HepG2 (cell line): ENCODE data around the gene IP6K1. TPM values are rescaled to one million over a fixed set of nuclear protein-coding genes. Genes with fewer than 3 reads are reported as not detected.

Experiments
- CBFB ChIP-seq: sonication (generic); formaldehyde crosslinking; IDR thresholded peaks from 2 replicates; pipeline ENCODE4 v1.4.0; 2020; ENCODE audit warnings: missing genetic modification reagents
- CSRNP2 ChIP-seq: sonication (generic); formaldehyde crosslinking; conservative IDR thresholded peaks from 2 replicates; pipeline ENCODE4 v1.8.0; 2022; ENCODE audit warnings: low read depth, missing genetic modification reagents
- ETS1 ChIP-seq: sonication (generic); formaldehyde crosslinking; IDR thresholded peaks from 2 replicates; pipeline ENCODE4 v1.4.0; 2020; ENCODE audit warnings: missing genetic modification reagents
- FOSL2 ChIP-seq: sonication (generic); formaldehyde crosslinking; IDR thresholded peaks from 2 replicates; pipeline ENCODE4 v1.4.0; 2020; ENCODE audit warnings: missing genetic modification reagents
- FOXA3 ChIP-seq: IDR thresholded peaks from 2 replicates; pipeline ENCODE4 v1.6.1; 2016; ENCODE audit warnings: missing genetic modification reagents, missing compliant biosample characterization
- GABPB1 ChIP-seq: IDR thresholded peaks from 2 replicates; pipeline ENCODE4 v1.6.1; 2016; ENCODE audit warnings: mild to moderate bottlenecking, missing genetic modification reagents, moderate library complexity, missing compliant biosample characterization
- HNF4A ChIP-seq: sonication (generic); formaldehyde crosslinking; IDR thresholded peaks from 2 replicates; pipeline ENCODE4 v1.4.0; 2020; ENCODE audit warnings: missing genetic modification reagents
- KAT7 ChIP-seq: IDR thresholded peaks from 2 replicates; pipeline ENCODE4 v1.6.1; 2018; ENCODE audit warnings: borderline replicate concordance, missing compliant biosample characterization
- LBX2 ChIP-seq: sonication (generic); formaldehyde crosslinking; IDR thresholded peaks from 2 replicates; pipeline ENCODE4 v1.5.0; 2020; ENCODE audit warnings: missing genetic modification reagents, mild to moderate bottlenecking, borderline replicate concordance
- MAF1 ChIP-seq: sonication (generic); formaldehyde crosslinking; IDR thresholded peaks from 2 replicates; pipeline ENCODE4 v1.5.0; 2020; ENCODE audit warnings: missing genetic modification reagents, borderline replicate concordance
- MIER2 ChIP-seq: IDR thresholded peaks from 2 replicates; pipeline ENCODE4 v1.6.1; 2016; ENCODE audit warnings: missing biosample characterization, missing genetic modification reagents
- PITX1 ChIP-seq: sonication (generic); formaldehyde crosslinking; IDR thresholded peaks from 2 replicates; pipeline ENCODE4 v1.5.1; 2020; ENCODE audit warnings: mild to moderate bottlenecking, missing genetic modification reagents
- PRMT3 ChIP-seq: sonication (generic); formaldehyde crosslinking; IDR thresholded peaks from 2 replicates; pipeline ENCODE4 v1.8.1; 2022; ENCODE audit warnings: low read depth, mild to moderate bottlenecking, moderate library complexity, missing genetic modification reagents, borderline replicate concordance
- SMAD1 ChIP-seq: sonication (generic); formaldehyde crosslinking; IDR thresholded peaks from 2 replicates; pipeline ENCODE4 v1.4.0; 2020; ENCODE audit warnings: missing genetic modification reagents, low read depth, mild to moderate bottlenecking, borderline replicate concordance
- SOX5 ChIP-seq: IDR thresholded peaks from 2 replicates; pipeline ENCODE4 v1.6.1; 2016; ENCODE audit warnings: borderline replicate concordance
- TAF1 ChIP-seq: sonication (generic); formaldehyde crosslinking; IDR thresholded peaks from 2 replicates; pipeline ENCODE4 v1.4.0; 2020; ENCODE audit warnings: missing genetic modification reagents
- TERF1 ChIP-seq: sonication (generic); formaldehyde crosslinking; IDR thresholded peaks from 2 replicates; pipeline ENCODE4 v1.8.0; 2022; ENCODE audit warnings: mild to moderate bottlenecking, missing genetic modification reagents, moderate library complexity
- YEATS2 ChIP-seq: sonication (generic); formaldehyde crosslinking; IDR thresholded peaks from 2 replicates; pipeline ENCODE4 v1.4.0; 2020; ENCODE audit warnings: missing genetic modification reagents, borderline replicate concordance
- ZBTB21 ChIP-seq: sonication (generic); formaldehyde crosslinking; IDR thresholded peaks from 2 replicates; pipeline ENCODE4 v1.4.0; 2020; ENCODE audit warnings: missing genetic modification reagents
- ZBTB7A ChIP-seq: sonication (generic); formaldehyde crosslinking; IDR thresholded peaks from 2 replicates; pipeline ENCODE4 v1.8.0; 2022; ENCODE audit warnings: mild to moderate bottlenecking, missing genetic modification reagents
- ZNF468 ChIP-seq: sonication (generic); formaldehyde crosslinking; IDR thresholded peaks from 2 replicates; pipeline ENCODE4 v1.8.0; 2022; ENCODE audit warnings: mild to moderate bottlenecking, moderate library complexity, missing genetic modification reagents
- ZNF724P ChIP-seq: sonication (generic); formaldehyde crosslinking; IDR thresholded peaks from 2 replicates; pipeline ENCODE4 v1.8.0; 2022; ENCODE audit warnings: missing genetic modification reagents, borderline replicate concordance
- ZNF780A ChIP-seq: sonication (generic); formaldehyde crosslinking; IDR thresholded peaks from 2 replicates; pipeline ENCODE4 v1.8.0; 2022; ENCODE audit warnings: mild to moderate bottlenecking, missing genetic modification reagents, moderate library complexity
- polyA plus RNA-seq, 8 experiments: library from polyadenylated mRNA; depleted of rRNA in 3 of 8; stranded (reverse) in 7 of 8; unstranded in 1 of 8; fragments of >200 nt; fragmentation: Illumina TruSeq in 4 of 8; extraction: Trizol in 4 of 8; gene quantifications; 2 replicates each; pipeline versions ENCODE4 v1.2.1 to v1.2.3, GENCODE V29; 2011 to 2016; ENCODE audit warnings: low read depth in 4 of 8, missing spikeins in 1 of 8, mixed read lengths in 1 of 8; ENCODE audit not compliant: insufficient read depth in 1 of 8
- total RNA-seq, 5 experiments: library from RNA; depleted of rRNA; stranded (reverse); fragments of >200 nt; fragmentation: Illumina TruSeq; extraction: Trizol; gene quantifications; 2 replicates each; pipeline ENCODE4 v1.2.3, GENCODE V29; 2016; ENCODE audit warnings: low read depth in 1 of 5

The IP6K1 gene
- total and polyA plus RNA-seq, 2 of the 13 experiments (the other 11 are each of a cell fraction or from before 2014, with no cell fraction given), result 17.7 to 29.7 TPM

- TF ChIP-seq TAF1 (CRISPR knock-in tag) (peak; percentile 63; the same call in 1 of the 2 replicates), FOXA3 (CRISPR knock-in tag) (peak; percentile 20; the same call in 1 of the 2 replicates), ZBTB7A (CRISPR knock-in tag) (no peak), PITX1 (CRISPR knock-in tag) (no peak), LBX2 (CRISPR knock-in tag) (peak; percentile 80; the same call in 1 of the 2 replicates), FOSL2 (no peak; the same call in 1 of the 2 replicates), CSRNP2 (CRISPR knock-in tag) (no peak; the same call in 1 of the 2 replicates), ZNF724P (CRISPR knock-in tag) (peak; percentile 34; the same call in 1 of the 2 replicates), ZBTB21 (CRISPR knock-in tag) (no peak), YEATS2 (CRISPR knock-in tag) (peak; percentile 85; the same call in 1 of the 2 replicates), SMAD1 (CRISPR knock-in tag) (no peak), GABPB1 (CRISPR knock-in tag) (peak; percentile 85; the same call in 1 of the 2 replicates), TERF1 (0 out of 2 replicates have a peak, but pooled peaks have one; percentile 63), PRMT3 (no peak), MIER2 (CRISPR knock-in tag) (0 out of 2 replicates have a peak, but pooled peaks have one; percentile 53), HNF4A (CRISPR knock-in tag) (no peak), SOX5 (CRISPR knock-in tag) (peak; percentile 22; the same call in 1 of the 2 replicates), ZNF780A (CRISPR knock-in tag) (0 out of 2 replicates have a peak, but pooled peaks have one; percentile 16), CBFB (0 out of 2 replicates have a peak, but pooled peaks have one; percentile 57), ETS1 (CRISPR knock-in tag) (no peak), MAF1 (CRISPR knock-in tag) (no peak), KAT7 (CRISPR knock-in tag) (peak; percentile 89; the same call in 1 of the 2 replicates), ZNF468 (CRISPR knock-in tag) (peak; percentile 81; the same call in 1 of the 2 replicates)
Measured at GRCh38 chr3:49723628-49724551, 62.5 kb downstream of the IP6K1 start, which contains the start of gene GMPPB (continued).
